ENCODE results near the gene CDC42EP1. TPM values are rescaled to one million over a fixed set of nuclear protein-coding genes. Genes with fewer than 3 reads are reported as not detected.
A peak's percentile ranks its signal among the peaks of the same experiment; 100 is the strongest.
"Not testable (repeated sequence)": the region's sequence is repeated elsewhere in the genome, so short reads cannot be mapped to it uniquely, and the experiment has no call there.

The CDC42EP1 gene
- total RNA-seq, 2 donors from 2014 or later, result 61.6 to 104 TPM

GRCh38 chr22:37529652-37530345 is 30.5 kb upstream of the CDC42EP1 start:
- Histone ChIP-seq H3K4me3 (no peak overlapping the region), H3K4me1 (ENCODE audit: control insufficient read depth in 1 of 2, low read depth in 2 of 2) (peaks cover 0 to 3% of the 10 kb centered on the region in 2 donors), H3K36me3 (no peaks in the 10 kb centered on the region), H3K9me3 (no peaks in the 10 kb centered on the region), H3K27me3 (replicated peaks; ENCODE audit: insufficient read depth) (no peaks in the 10 kb centered on the region), H3K27ac (no peak overlapping the region)
- no peak for ATAC-seq (ENCODE audit: insufficient number of reproducible peaks, low FRiP score, low read depth)
- DNase-seq (ENCODE audit: low spot score), result no peak
- TF ChIP-seq CTCF (IDR thresholded peaks at IDR 0.05), result no peak

- H3K27ac ChIP-seq, result no peak overlapping the region
- no peaks in the 10 kb centered on the region for H3K27me3 ChIP-seq (replicated peaks; ENCODE audit: insufficient read depth)
- no peaks in the 10 kb centered on the region for H3K36me3 ChIP-seq
- H3K9me3 ChIP-seq, result no peaks in the 10 kb centered on the region
- no peak for TF ChIP-seq CTCF (IDR thresholded peaks at IDR 0.05)
- no peak for DNase-seq (ENCODE audit: low spot score)
- H3K4me1 ChIP-seq (ENCODE audit: control insufficient read depth in 1 of 2, low read depth in 2 of 2), result peaks cover under 1 to 5% of the 10 kb centered on the region in 2 donors
- ATAC-seq (ENCODE audit: insufficient number of reproducible peaks, low FRiP score, low read depth), result no peak
- H3K4me3 ChIP-seq, result no peak overlapping the region
Measured at GRCh38 chr22:37533995-37534394, 26.3 kb upstream of the CDC42EP1 start.

- DNase-seq (ENCODE audit: low spot score), result no peak
- Histone ChIP-seq H3K4me1 (ENCODE audit: control insufficient read depth in 1 of 2, low read depth in 2 of 2) (peaks cover 3 to 5% of the 10 kb centered on the region in 2 donors), H3K27me3 (replicated peaks; ENCODE audit: insufficient read depth) (no peaks in the 10 kb centered on the region), H3K4me3 (no peak overlapping the region), H3K9me3 (no peaks in the 10 kb centered on the region), H3K36me3 (no peaks in the 10 kb centered on the region), H3K27ac (no peak overlapping the region)
- no peak for TF ChIP-seq CTCF (IDR thresholded peaks at IDR 0.05)
- no peak for ATAC-seq (ENCODE audit: insufficient number of reproducible peaks, low FRiP score, low read depth)
Measured at GRCh38 chr22:37534445-37534844, 25.8 kb upstream of the CDC42EP1 start.

- no peak for TF ChIP-seq CTCF (IDR thresholded peaks at IDR 0.05)
- Histone ChIP-seq H3K36me3 (no peaks in the 10 kb centered on the region), H3K4me3 (no peak overlapping the region), H3K4me1 (ENCODE audit: control insufficient read depth in 1 of 2, low read depth in 2 of 2) (peaks cover 3 to 5% of the 10 kb centered on the region in 2 donors), H3K27ac (no peak overlapping the region), H3K27me3 (replicated peaks; ENCODE audit: insufficient read depth) (no peaks in the 10 kb centered on the region), H3K9me3 (no peaks in the 10 kb centered on the region)
- DNase-seq (ENCODE audit: low spot score), result no peak
- ATAC-seq (ENCODE audit: insufficient number of reproducible peaks, low FRiP score, low read depth), result no peak
Measured at GRCh38 chr22:37535159-37535558, 25.1 kb upstream of the CDC42EP1 start.

GRCh38 chr22:37538590-37539357 is 21.5 kb upstream of the CDC42EP1 start:
- Histone ChIP-seq H3K9me3 (no peaks in the 10 kb centered on the region), H3K27ac (no peak overlapping the region), H3K27me3 (replicated peaks; ENCODE audit: insufficient read depth) (no peaks in the 10 kb centered on the region), H3K4me3 (peak overlapping the region; percentile 35), H3K36me3 (no peaks in the 10 kb centered on the region), H3K4me1 (ENCODE audit: control insufficient read depth in 1 of 2, low read depth in 2 of 2) (peaks cover 3 to 12% of the 10 kb centered on the region in 2 donors)
- ATAC-seq (ENCODE audit: insufficient number of reproducible peaks, low FRiP score, low read depth) (peak; percentile 83), DNase-seq (ENCODE audit: low spot score) (peak; percentile 53)
- peak; percentile 98 for TF ChIP-seq CTCF (IDR thresholded peaks at IDR 0.05)

GRCh38 chr22:37539790-37540189 is 20.5 kb upstream of the CDC42EP1 start:
- not testable (repeated sequence) for H3K4me3 ChIP-seq; DNase-seq (ENCODE audit: low spot score); H3K27ac ChIP-seq; H3K9me3 ChIP-seq; ATAC-seq (ENCODE audit: insufficient number of reproducible peaks, low FRiP score, low read depth); H3K27me3 ChIP-seq (replicated peaks; ENCODE audit: insufficient read depth); H3K36me3 ChIP-seq
- peaks cover 3 to 12% of the 10 kb centered on the region in 2 donors for H3K4me1 ChIP-seq (ENCODE audit: control insufficient read depth in 1 of 2, low read depth in 2 of 2)

GRCh38 chr22:37542416-37542815 is 17.9 kb upstream of the CDC42EP1 start:
- not testable (repeated sequence) for ATAC-seq (ENCODE audit: insufficient number of reproducible peaks, low FRiP score, low read depth); H3K36me3 ChIP-seq; H3K4me3 ChIP-seq; H3K27me3 ChIP-seq (replicated peaks; ENCODE audit: insufficient read depth); DNase-seq (ENCODE audit: low spot score); H3K9me3 ChIP-seq; H3K27ac ChIP-seq
- H3K4me1 ChIP-seq (ENCODE audit: control insufficient read depth in 1 of 2, low read depth in 2 of 2), result peaks cover 26 to 38% of the 10 kb centered on the region in 2 donors
